SH-SY5Y (cell line): ENCODE data around the gene CUL1.

Experiments used
- GATA2 ChIP-seq: IDR thresholded peaks from 2 replicates; pipeline ENCODE4 v1.6.1; 2011; ENCODE audit warnings: mild to moderate bottlenecking, low read depth, low read length
- GATA3 ChIP-seq: IDR thresholded peaks from 2 replicates; pipeline ENCODE4 v1.6.1; 2011; ENCODE audit warnings: low read depth, mild to moderate bottlenecking, low read length, moderate library complexity

The CUL1 gene

DNA sequence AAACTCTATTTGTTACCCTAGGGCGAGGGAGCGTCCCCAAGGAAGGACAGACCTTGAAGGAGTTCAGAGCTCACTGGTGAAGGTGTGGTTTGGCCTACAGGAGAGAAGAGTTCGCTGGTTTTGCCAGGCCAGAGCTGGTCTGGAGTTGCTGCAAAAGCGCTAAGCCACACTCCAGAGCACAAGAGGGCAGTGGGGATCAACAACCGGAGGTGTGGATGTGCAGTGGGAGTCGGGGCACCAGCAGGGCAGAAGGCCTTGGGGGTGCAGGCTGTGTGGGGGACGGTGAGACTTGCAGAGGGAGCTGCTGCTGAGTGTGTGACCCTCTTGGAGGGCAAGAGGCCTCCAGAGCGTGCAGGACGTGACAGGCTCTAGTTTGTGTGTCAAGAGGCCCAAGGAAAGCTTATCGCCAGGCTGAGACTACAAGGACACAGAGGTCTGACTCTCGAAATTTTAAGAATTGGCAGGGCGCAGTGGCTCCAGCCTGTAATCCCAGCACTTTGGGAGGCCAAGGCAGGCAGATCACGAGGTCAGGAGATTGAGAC is 14.3 kb upstream of the CUL1 start:
- TF ChIP-seq GATA3 (no peak), GATA2 (no peak)

DNA sequence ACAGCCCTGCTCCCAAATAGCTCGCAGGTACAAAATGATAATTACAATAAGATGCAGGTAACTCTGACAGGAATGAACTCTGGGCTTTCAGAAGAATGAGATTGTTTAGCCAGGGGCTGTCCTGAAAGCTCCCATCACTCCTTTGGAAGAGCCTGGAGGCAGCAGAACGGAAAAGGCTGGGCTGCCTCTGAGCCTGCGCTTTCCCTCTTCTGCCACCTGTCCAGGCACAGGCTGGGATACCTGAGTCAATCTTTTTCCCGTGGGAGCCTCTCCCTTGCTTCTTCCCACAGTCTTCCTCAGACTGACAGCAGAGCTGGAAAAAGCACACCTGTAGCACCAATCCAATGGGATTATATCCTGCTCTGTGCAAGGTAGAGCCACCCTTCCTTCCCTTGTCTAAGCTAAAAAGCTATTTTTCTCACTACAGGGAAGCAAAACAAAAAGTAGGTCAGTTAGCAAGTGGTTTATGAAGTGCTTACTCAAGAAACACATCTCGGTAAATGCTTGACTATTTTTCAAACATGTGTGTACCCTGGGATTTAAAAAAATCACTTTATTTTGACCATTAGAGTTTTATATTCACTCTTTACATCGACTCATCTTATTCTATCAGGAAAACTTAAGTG is 12.3 kb upstream of the CUL1 start:
- TF ChIP-seq GATA3 (no peak), GATA2 (no peak)

DNA sequence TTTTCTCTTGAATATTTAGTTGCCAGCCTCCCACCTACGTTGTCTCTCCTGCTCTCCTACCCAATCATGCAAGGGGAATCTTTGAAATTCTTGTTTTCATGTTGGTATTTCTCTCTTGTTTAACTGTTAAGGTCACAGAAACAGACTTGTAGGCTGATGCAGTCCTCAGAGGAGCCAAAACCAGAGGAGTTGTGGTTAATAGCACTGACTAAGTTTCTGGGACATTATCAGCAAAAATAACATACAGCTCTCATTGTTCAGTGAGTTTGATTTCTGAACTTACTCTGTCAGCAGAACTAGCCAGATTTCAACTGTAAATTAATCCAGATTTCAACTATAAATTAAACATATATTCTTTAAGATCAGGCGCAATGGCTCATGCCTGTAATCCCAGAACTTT is 11.1 kb upstream of the CUL1 start:
- TF ChIP-seq GATA2 (no peak), GATA3 (no peak)

GRCh38 chr7:148688526-148688925 is 10.2 kb upstream of the CUL1 start:
- no peak for TF ChIP-seq GATA2
- TF ChIP-seq GATA3: no peak

- no peak for TF ChIP-seq GATA3
- no peak for TF ChIP-seq GATA2
Observed at GRCh38 chr7:148693651-148694050, 5.1 kb upstream of the CUL1 start.

DNA sequence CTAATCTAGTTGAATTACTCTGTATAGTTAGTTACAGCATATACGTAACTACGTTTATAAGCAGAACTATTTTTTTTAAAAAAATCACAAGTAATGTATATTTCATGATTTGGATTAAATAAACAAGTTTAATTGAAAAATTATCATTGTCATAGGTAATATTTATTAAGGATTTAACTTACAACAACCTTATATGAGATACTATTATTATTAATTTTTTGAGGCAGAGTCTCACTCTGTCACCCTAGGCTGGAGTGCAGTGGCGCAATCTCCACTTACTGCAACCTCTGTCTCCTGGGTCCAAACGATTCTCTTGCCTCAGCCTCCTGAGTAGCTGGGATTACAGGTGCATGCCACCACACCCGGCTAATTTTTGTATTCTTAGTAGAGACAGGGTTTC is 4.1 kb upstream of the CUL1 start:
- TF ChIP-seq GATA3 (no peak), GATA2 (no peak)

GRCh38 chr7:148695953-148696352 is 2.8 kb upstream of the CUL1 start:
- TF ChIP-seq GATA2 (no peak), GATA3 (no peak)

GRCh38 chr7:148696787-148697186 is 1.9 kb upstream of the CUL1 start:
- TF ChIP-seq GATA2 (no peak), GATA3 (no peak)

DNA sequence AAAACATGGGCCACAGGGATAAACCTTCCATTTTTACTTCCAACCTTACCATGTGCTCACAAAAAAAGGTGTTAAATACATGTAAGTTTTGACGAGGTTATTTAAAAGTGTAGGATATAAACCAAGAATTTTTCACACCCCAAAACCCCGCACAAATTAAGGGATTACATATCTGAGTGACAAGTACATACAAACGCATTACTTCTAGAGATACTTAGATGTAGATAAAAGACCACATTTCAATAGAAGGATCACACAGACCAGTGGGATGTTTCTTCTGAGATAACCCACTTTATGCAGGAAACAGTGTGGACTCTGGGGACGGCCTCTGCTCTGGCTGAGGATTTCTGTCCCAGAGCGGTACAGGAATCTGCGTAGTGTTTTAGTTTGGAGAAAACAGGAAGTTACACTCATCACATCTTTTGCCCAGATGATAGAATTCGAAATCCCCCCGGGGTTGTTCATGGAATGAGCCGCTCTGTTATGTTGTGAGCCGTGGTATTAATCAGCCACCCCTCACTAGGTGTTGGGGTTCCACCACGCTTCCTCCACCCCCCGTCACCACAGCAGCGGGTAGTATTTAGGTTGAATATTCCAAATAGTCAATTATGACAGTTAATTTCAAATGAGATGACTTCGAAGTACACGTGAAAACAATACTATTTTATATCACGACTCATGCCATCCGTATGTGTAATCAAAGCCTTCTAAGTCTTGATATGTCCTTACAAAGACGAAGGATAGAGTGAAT is 1.3 kb upstream of the CUL1 start:
- TF ChIP-seq GATA3 (no peak), GATA2 (no peak)

DNA sequence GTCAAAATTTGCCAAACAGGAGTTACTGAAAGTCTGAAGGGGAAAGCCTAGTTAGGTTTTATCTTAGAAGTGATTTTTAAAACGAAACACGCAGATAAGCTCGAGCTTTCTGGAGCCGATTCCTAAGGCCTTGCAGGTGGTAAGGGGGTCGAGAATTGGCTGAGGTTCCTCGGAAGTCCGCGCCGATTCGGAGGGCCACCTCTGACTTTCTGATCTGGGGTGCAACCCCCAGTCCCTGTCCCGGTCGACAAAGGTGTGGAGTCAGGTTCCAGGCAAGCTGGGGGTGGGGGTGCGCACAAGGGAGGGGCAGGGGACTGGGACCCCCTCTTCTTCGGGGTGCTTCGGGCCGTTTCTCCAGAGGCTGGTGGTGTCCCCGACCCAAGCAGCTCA is 701 bp upstream of the CUL1 start:
- no peak for TF ChIP-seq GATA2
- TF ChIP-seq GATA3: no peak

- TF ChIP-seq GATA2 (no peak), GATA3 (no peak)
Observed at GRCh38 chr7:148699024-148699781, 500 bp downstream of the CUL1 start.

DNA sequence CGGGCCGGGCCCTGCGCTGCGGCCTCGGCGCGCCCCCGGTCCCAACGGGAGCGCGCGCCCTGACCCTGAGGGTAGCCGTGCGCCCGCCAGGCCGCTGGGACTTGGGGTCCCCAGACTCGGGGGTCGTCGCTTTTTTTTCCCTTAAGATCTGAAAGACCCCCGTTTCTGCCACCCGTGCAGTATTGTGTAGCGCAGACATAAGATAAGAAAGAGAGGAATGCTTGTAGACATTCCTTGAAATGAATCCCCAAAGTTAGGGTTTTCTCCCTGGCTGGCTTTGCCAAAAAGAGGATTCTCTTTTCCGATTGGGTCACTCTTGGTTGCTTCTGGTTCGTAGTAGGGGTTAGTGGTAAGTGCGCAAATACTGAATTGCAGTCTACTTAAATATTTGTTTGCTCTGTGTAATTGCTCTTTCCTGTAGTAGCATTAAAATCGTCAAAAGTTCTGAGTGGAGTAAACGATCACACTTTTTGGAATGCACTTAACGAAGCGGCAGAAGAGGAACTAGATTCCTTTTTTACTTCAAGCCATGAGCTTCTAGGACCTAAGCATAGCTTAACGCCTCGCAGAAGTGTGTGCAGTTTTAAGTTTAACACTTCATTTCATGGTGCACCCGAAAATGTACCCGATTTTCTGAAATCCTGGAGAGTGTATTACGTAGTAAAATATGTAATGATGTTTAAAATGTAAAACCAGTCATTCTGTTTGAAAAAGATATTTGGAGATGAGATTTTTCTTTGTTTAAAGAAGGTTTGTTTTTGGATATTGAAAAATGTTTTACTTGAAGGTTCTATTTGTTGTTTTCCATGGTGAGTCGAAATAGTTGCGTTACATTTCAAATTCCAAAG is 1.3 kb downstream of the CUL1 start:
- no peak for TF ChIP-seq GATA2
- TF ChIP-seq GATA3: no peak

- TF ChIP-seq GATA3 (no peak), GATA2 (no peak)
Observed at GRCh38 chr7:148700661-148701064, 2.0 kb downstream of the CUL1 start.

DNA sequence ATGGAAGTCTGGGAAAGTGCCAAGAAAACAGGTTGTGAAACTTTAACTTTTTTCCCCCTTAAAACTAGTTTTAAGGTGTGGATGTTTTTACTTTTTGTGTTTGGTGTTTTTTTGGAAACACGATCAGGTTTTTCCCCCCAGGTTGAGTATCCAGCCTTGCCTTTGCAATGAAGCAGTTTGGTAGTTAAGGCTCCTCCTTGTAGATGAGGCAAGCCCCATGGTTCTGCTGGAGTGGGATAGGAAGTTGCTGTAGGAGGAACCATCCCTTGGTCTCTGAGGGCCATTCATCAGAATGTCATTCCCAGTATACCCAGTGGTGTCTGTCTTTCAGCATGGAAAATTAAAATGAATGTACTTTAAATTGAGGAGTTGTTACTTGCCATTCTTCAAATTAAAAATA is 2.7 kb downstream of the CUL1 start:
- TF ChIP-seq GATA3 (no peak), GATA2 (no peak)
